Vagina (tissue), 2 donors: ENCODE data around the gene DNAJC16.

Experiments
- CTCF ChIP-seq, 3 experiments: fragments of 450-650 bp in 2 of 3; fragments of 200-600 bp in 1 of 3; sonication (generic) in 1 of 3; IDR thresholded peaks; one replicate each; pipeline ENCODE4 v1.5.1; 2017 to 2019; ENCODE audit warnings: antibody characterized with exemption in 3 of 3, mild to moderate bottlenecking in 2 of 3, moderate library complexity in 2 of 3
- POLR2A ChIP-seq, 2 donors: fragments of 450-650 bp; IDR thresholded peaks; one replicate each; pipeline ENCODE4 v1.6.1; 2017; ENCODE audit warnings: antibody characterized with exemption in 2 of 2, mild to moderate bottlenecking in 2 of 2, moderate library complexity in 2 of 2
- POLR2AphosphoS5 ChIP-seq, 2 donors: sonication (generic); formaldehyde crosslinking; IDR thresholded peaks; one replicate each; pipeline ENCODE4 v1.9.0; 2017; ENCODE audit warnings: antibody characterized with exemption in 2 of 2, mild to moderate bottlenecking in 2 of 2, low read depth in 1 of 2; ENCODE audit not compliant: insufficient read depth in 1 of 2

GRCh38 chr1:15573477-15573876 is 46.8 kb downstream of the DNAJC16 start:
- TF ChIP-seq POLR2A (IDR thresholded peaks at IDR 0.05): no peak
- TF ChIP-seq CTCF (IDR thresholded peaks at IDR 0.05): no peak
- no peak for TF ChIP-seq POLR2AphosphoS5 (IDR thresholded peaks at IDR 0.05; ENCODE audit: insufficient read depth in 1 of 2, low read depth in 1 of 2)
